ENCODE results near the gene DUSP23.

Gene DUSP23

GRCh38 chr1:159828176-159828575 is 47.4 kb downstream of the DUSP23 start:
- DNase-seq (ENCODE audit: low read depth, low spot score) = no peak

GRCh38 chr1:159828581-159829272 is 48.0 kb downstream of the DUSP23 start:
- DNase-seq (ENCODE audit: low read depth, low spot score) = no peak

GRCh38 chr1:159829273-159829634 is 48.5 kb downstream of the DUSP23 start:
- DNase-seq (ENCODE audit: low read depth, low spot score) = no peak

- DNase-seq (ENCODE audit: low read depth, low spot score) = no peak
These were observed 49.2 kb downstream of the DUSP23 start for GRCh38 chr1:159829822-159830465.

GRCh38 chr1:159830722-159831121 is 50.0 kb downstream of the DUSP23 start:
- no peak for DNase-seq (ENCODE audit: low read depth, low spot score)

GRCh38 chr1:159831412-159832141 is 50.8 kb downstream of the DUSP23 start:
- DNase-seq (ENCODE audit: low read depth, low spot score) = no peak

All from brain pericyte (primary cell).